OCI-LY7 (cell line): ENCODE measurements around the gene MPP4. TPM values are rescaled to one million over a fixed set of nuclear protein-coding genes. Genes with fewer than 3 reads are reported as not detected.

Experiments used
- BruUV-seq: library from RNA; stranded (reverse); fragments of 400-500 nt; replicated peaks from 2 replicates; lab custom pipeline; 2021; lab: Mats Ljungman, UMichigan
- CTCF ChIA-PET: fragments of 300-600 bp; sonication (Branson Sonifier 250); formaldehyde crosslinking; loops from one replicate; lab custom pipeline; 2022; ENCODE audit warnings: antibody characterized with exemption; ENCODE audit not compliant: unreplicated experiment; lab: Charles Lee
- POLR2A ChIA-PET: fragments of 300-600 bp; sonication (Branson Sonifier 250); formaldehyde crosslinking; loops from one replicate; lab custom pipeline; 2022; ENCODE audit warnings: antibody characterized with exemption; lab: Charles Lee
- DNase-seq: peaks from one replicate; pipeline ENCODE4 v3.0.0-alpha.2; 2015; ENCODE audit warnings: low spot score
- H2AFZ ChIP-seq: fragments of 200-600 bp; sonication (generic), shearing (Covaris generic); 2 replicates; pipeline ENCODE4 v1.6.1; 2014; ENCODE audit warnings: mild to moderate bottlenecking, antibody characterized with exemption, low read length, moderate library complexity
- H3K27ac ChIP-seq: fragments of 200-600 bp; sonication (generic); 2 replicates; pipeline ENCODE4 v1.5.1; 2014; ENCODE audit warnings: mixed run types, low read depth, mild to moderate bottlenecking, moderate library complexity, low read length, inconsistent platforms; ENCODE audit not compliant: poor library complexity, severe bottlenecking
- H3K36me3 ChIP-seq: fragments of 200-600 bp; sonication (generic); 2 replicates; pipeline ENCODE4 v1.6.1; 2014; ENCODE audit warnings: mild to moderate bottlenecking, antibody characterized with exemption, low read length, moderate library complexity, mixed read lengths; ENCODE audit not compliant: insufficient read depth
- H3K4me1 ChIP-seq: fragments of 200-600 bp; sonication (generic); 2 replicates; pipeline ENCODE4 v1.5.1; 2014; ENCODE audit warnings: mild to moderate bottlenecking, low read length; ENCODE audit not compliant: insufficient read depth, poor library complexity, severe bottlenecking
- H3K4me2 ChIP-seq: fragments of 200-600 bp; sonication (generic); 2 replicates; pipeline ENCODE4 v1.6.1; 2014; ENCODE audit warnings: mild to moderate bottlenecking, low read length
- H3K4me3 ChIP-seq: fragments of 200-600 bp; sonication (generic); 2 replicates; pipeline ENCODE4 v1.5.1; 2014; ENCODE audit warnings: mild to moderate bottlenecking, low read depth, low read length; ENCODE audit not compliant: poor library complexity, severe bottlenecking
- H3K79me2 ChIP-seq: fragments of 200-600 bp; sonication (generic); 2 replicates; pipeline ENCODE4 v1.6.1; 2016; ENCODE audit warnings: low read depth, mild to moderate bottlenecking, low read length, moderate library complexity, mixed read lengths; ENCODE audit not compliant: insufficient read depth
- H3K9me2 ChIP-seq: fragments of 200-600 bp; sonication (generic); 2 replicates; pipeline ENCODE4 v1.6.1; 2016; ENCODE audit warnings: mild to moderate bottlenecking, low read length, mixed read lengths; ENCODE audit not compliant: insufficient read depth
- H3K9me3 ChIP-seq: fragments of 200-600 bp; sonication (generic); 2 replicates; pipeline ENCODE4 v1.6.1; 2014; ENCODE audit warnings: mild to moderate bottlenecking, mixed run types, low read length, mixed read lengths
- H4K20me1 ChIP-seq: fragments of 200-600 bp; sonication (generic); 2 replicates; pipeline ENCODE4 v1.6.1; 2014; ENCODE audit warnings: mild to moderate bottlenecking, antibody characterized with exemption, low read length, moderate library complexity, mixed read lengths; ENCODE audit not compliant: insufficient read depth
- CTCF ChIP-seq: fragments of 200-600 bp; sonication (generic); conservative IDR thresholded peaks from 2 replicates; pipeline ENCODE4 v1.5.1; 2014; ENCODE audit warnings: mild to moderate bottlenecking, antibody characterized with exemption, low read length, moderate library complexity, mixed read lengths
- EZH2phosphoT487 ChIP-seq: fragments of 200-600 bp; sonication (generic); IDR thresholded peaks from 2 replicates; pipeline ENCODE4 v1.6.1; 2018; ENCODE audit warnings: low read depth, borderline replicate concordance, mild to moderate bottlenecking, mixed run types, antibody characterized with exemption, low read length, moderate library complexity, mixed read lengths
- intact Hi-C: fragments of 100-400 bp; cut with micrococcal nuclease; formaldehyde crosslinking; loops from one replicate; pipeline ENCODE4 v1.10.0; 2022; ENCODE audit not compliant: unreplicated experiment
- total RNA-seq, 2 experiments: library from RNA; depleted of rRNA in 1 of 2; stranded (reverse); fragments of >200 nt in 1 of 2; shearing (Covaris generic) in 1 of 2; gene quantifications; 2 replicates each; pipeline ENCODE4 v1.2.3, GENCODE V29; 2014 to 2022

Gene MPP4
- total RNA-seq, 2 experiments from 2014 or later = not detected

DNA sequence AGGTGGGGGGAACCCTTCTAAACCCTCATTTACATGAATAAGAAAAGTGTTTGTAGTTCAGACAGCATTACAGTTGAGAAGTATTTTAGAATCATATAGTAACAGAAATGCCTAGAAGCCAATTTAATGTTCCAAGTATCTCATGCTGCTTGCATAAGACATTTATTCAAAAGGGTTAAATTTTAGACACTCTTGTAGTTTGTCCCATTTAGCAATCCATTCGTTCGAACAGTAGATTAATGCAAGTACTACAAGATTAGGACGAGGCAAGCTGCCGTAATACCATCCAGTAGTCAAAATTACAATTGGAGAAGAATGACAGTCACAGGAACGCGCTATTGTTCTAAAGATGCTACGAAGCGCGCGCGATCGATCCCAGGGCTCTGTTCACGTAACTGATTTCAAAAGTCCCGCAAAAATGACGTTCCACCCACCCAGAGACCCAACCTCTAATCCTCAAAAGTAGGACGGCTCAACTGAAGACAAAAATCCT, 56.3 kb downstream of the MPP4 start:
- CTCF ChIA-PET = no interaction called here
- peak; percentile 5 for DNase-seq
- POLR2A ChIA-PET = interaction anchor here (0.6 to 1.6 kb wide), 8 partner anchors 9 to 456 kb away, joined by 3 to 12 read pairs (median 4); partner anchors contain the start of genes ALS2, STRADB and TRAK2

DNA sequence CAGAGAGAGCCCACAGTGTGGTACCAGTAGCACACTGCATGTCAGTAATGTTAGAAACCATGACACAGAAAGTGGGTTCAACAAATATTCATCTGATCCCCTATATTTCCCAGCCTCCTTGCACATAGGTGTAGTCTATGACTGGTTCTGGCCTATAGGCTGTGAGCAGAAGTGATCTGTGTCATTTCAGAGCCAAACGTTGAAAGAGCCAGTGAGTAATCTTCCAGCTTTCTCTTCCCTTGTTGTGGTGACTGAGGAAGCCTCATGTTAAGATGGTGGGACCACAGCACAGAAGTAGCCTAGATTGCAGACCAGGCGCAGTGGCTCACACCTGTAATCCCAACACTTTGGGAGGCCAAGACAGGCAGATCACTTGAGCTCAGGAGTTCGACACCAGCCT, 59.2 kb downstream of the MPP4 start:
- TF ChIP-seq CTCF = no peak
- TF ChIP-seq EZH2phosphoT487 = no peak
- no peak for DNase-seq
- no peak overlapping the region for H3K27ac ChIP-seq
- H3K36me3 ChIP-seq = peaks cover 47% of the 10 kb centered on the region
- peaks cover 18% of the 10 kb centered on the region for H3K4me1 ChIP-seq
- ChIA-PET POLR2A (interaction anchor here (0.6 to 1.8 kb wide), 2 partner anchors 7 to 405 kb away, joined by 3 to 6 read pairs; no protein-coding TSS in a partner anchor), CTCF (no interaction called here)
- BruUV-seq = no TSS peak
- no peaks in the 10 kb centered on the region for H3K9me2 ChIP-seq
- no peak overlapping the region for H3K4me3 ChIP-seq
- intact Hi-C loops = no loop called here
- no peaks in the 10 kb centered on the region for H3K9me3 ChIP-seq
- peaks cover 26% of the 10 kb centered on the region for H3K79me2 ChIP-seq
- H3K4me2 ChIP-seq = no peak overlapping the region
- H4K20me1 ChIP-seq = no peaks in the 10 kb centered on the region
- no peak overlapping the region for H2AFZ ChIP-seq

More for the DNA sequence above, 56.3 kb downstream of the MPP4 start:
- BruUV-seq = TSS peak; percentile 88
- Histone ChIP-seq H3K4me2 (peak overlapping the region; percentile 72), H4K20me1 (no peaks in the 10 kb centered on the region), H3K9me2 (no peaks in the 10 kb centered on the region), H3K4me3 (peak overlapping the region; percentile 97), H3K4me1 (peaks cover 22% of the 10 kb centered on the region), H3K27ac (peak overlapping the region; percentile 75), H2AFZ (peak overlapping the region; percentile 85), H3K9me3 (no peaks in the 10 kb centered on the region), H3K36me3 (peaks cover 19% of the 10 kb centered on the region), H3K79me2 (peaks cover 26% of the 10 kb centered on the region)
- intact Hi-C loops = loop anchor here (2.0 to 5.0 kb wide), 3 partner anchors 191 to 409 kb away; partner anchors contain the start of genes CASP8, STRADB and TRAK2
- TF ChIP-seq EZH2phosphoT487 = no peak
- TF ChIP-seq CTCF = no peak

- Histone ChIP-seq H3K9me3 (no peaks in the 10 kb centered on the region), H2AFZ (no peak overlapping the region), H3K4me1 (peaks cover 9% of the 10 kb centered on the region), H3K4me3 (no peak overlapping the region), H3K27ac (no peak overlapping the region), H3K79me2 (peaks cover 26% of the 10 kb centered on the region), H3K36me3 (peaks cover 55% of the 10 kb centered on the region), H3K9me2 (no peaks in the 10 kb centered on the region), H4K20me1 (no peaks in the 10 kb centered on the region), H3K4me2 (no peak overlapping the region)
- no TSS peak for BruUV-seq
- ChIA-PET CTCF (no interaction called here), POLR2A (interaction anchor here (0.5 to 0.7 kb wide), 3 partner anchors 243 to 1600 kb away, joined by 3 to 4 read pairs (median 3); partner anchors contain the start of gene CYP20A1)
- TF ChIP-seq CTCF (no peak), EZH2phosphoT487 (no peak)
- no peak for DNase-seq
- intact Hi-C loops = no loop called here
These were observed 60.1 kb downstream of the MPP4 start for GRCh38 chr2:201638326-201638725.
